Hepatocyte (in vitro differentiated cells): ENCODE results near the gene LARP4B.

Experiments
- CTCF ChIP-seq: fragments of 200-600 bp; sonication (generic); IDR thresholded peaks from 2 replicates; pipeline ENCODE4 v1.5.1; 2016; ENCODE audit warnings: antibody characterized with exemption, mild to moderate bottlenecking; ENCODE audit not compliant: poor library complexity
- EZH2 ChIP-seq: fragments of 200-600 bp; sonication (generic); IDR thresholded peaks from 2 replicates; pipeline ENCODE4 v1.6.1; 2016; ENCODE audit warnings: antibody characterized with exemption, mild to moderate bottlenecking, borderline replicate concordance
- EZH2phosphoT487 ChIP-seq: fragments of 200-600 bp; sonication (generic); IDR thresholded peaks from one replicate; pipeline ENCODE4 v1.6.1; 2018; ENCODE audit warnings: antibody characterized with exemption, mild to moderate bottlenecking, low read depth, moderate library complexity; ENCODE audit not compliant: unreplicated experiment, severe bottlenecking

- TF ChIP-seq EZH2 = no peak
- TF ChIP-seq CTCF = no peak
- TF ChIP-seq EZH2phosphoT487 = no peak
These were observed 71.0 kb downstream of the LARP4B start for GRCh38 chr10:860519-860918.
